Peyer's patch (tissue), 4 donors: ENCODE data around the gene FAM47B.

Experiments
- CTCF ChIP-seq, 6 experiments: fragments of 450-650 bp in 4 of 6; fragments of 200-600 bp in 2 of 6; sonication (generic) in 1 of 6; IDR thresholded peaks; one replicate each; pipeline ENCODE4 v1.5.1; 2017 to 2019; ENCODE audit warnings: antibody characterized with exemption in 6 of 6, mild to moderate bottlenecking in 3 of 6, moderate library complexity in 1 of 6
- POLR2A ChIP-seq, 2 donors: fragments of 450-650 bp; IDR thresholded peaks; one replicate each; pipeline ENCODE4 v1.5.1; 2017; ENCODE audit warnings: antibody characterized with exemption in 2 of 2, mild to moderate bottlenecking in 2 of 2, moderate library complexity in 2 of 2

DNA sequence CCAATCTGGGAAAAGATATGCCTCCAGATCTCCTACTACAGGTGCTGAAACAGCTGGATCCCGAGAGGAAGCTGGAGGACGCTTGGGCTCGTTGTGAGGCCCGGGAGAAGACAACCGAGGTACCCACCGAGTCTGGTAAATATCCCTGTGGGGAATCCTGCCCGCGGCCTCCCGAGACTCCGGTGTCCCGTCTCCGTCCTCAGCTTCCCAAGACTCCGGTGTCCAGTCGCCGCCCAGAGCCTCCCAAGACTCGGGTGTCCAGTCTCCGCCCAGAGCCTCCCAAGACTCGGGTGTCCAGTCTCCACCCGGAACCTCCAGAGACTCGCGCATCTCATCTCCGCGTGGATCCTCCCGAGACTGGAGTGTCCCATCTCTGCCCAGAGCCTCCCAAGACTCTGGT is 639 bp downstream of the FAM47B start:
- TF ChIP-seq CTCF (IDR thresholded peaks at IDR 0.05) (no peak), POLR2A (IDR thresholded peaks at IDR 0.05) (no peak)
